CD14-positive monocyte (primary cell): Measurements from ENCODE around the gene BRIX1. TPM values are rescaled to one million over a fixed set of nuclear protein-coding genes. Genes with fewer than 3 reads are reported as not detected.

Source experiments
- DNase-seq, 3 donors: peaks; one replicate each; pipeline ENCODE4 v3.0.0-alpha.2; 2011 to 2022
- H2AFZ ChIP-seq: 2 replicates; pipeline ENCODE4 v1.6.0; 2012; ENCODE audit warnings: mild to moderate bottlenecking, low read depth, low read length, inconsistent platforms; ENCODE audit not compliant: insufficient read depth, poor library complexity, severe bottlenecking
- H3K27ac ChIP-seq, 2 donors: 1 replicate in 1 of 2; 2 replicates in 1 of 2; pipeline ENCODE4 v1.5.1; 2012 to 2013; ENCODE audit warnings: low read length in 2 of 2, control low read depth in 1 of 2, inconsistent platforms in 1 of 2, low read depth in 1 of 2, mild to moderate bottlenecking in 1 of 2
- H3K27me3 ChIP-seq, 2 donors: one replicate each; pipeline versions ENCODE4 v1.6.0 to v1.6.1; 2011 to 2013; ENCODE audit warnings: low read length in 2 of 2; ENCODE audit not compliant: control insufficient read depth in 2 of 2, insufficient read depth in 2 of 2
- H3K36me3 ChIP-seq, 2 donors: replicated peaks in 1 of 2; 1 replicate in 1 of 2; 2 replicates in 1 of 2; pipeline versions ENCODE4 v1.5.1 to v1.6.1; 2012 to 2013; ENCODE audit warnings: low read length in 2 of 2, control low read depth in 1 of 2, inconsistent platforms in 1 of 2, mild to moderate bottlenecking in 1 of 2; ENCODE audit not compliant: insufficient read depth in 2 of 2, control insufficient read depth in 1 of 2
- H3K4me1 ChIP-seq, 2 donors: 1 replicate in 1 of 2; 2 replicates in 1 of 2; pipeline versions ENCODE4 v1.5.1 to v1.6.1; 2012 to 2013; ENCODE audit warnings: low read length in 2 of 2, control low read depth in 1 of 2, inconsistent platforms in 1 of 2, mild to moderate bottlenecking in 1 of 2, moderate library complexity in 1 of 2; ENCODE audit not compliant: insufficient read depth in 2 of 2, control insufficient read depth in 1 of 2
- H3K4me2 ChIP-seq: replicated peaks from 2 replicates; pipeline ENCODE3; 2012; ENCODE audit warnings: low read length, moderate library complexity, mild to moderate bottlenecking; ENCODE audit not compliant: poor library complexity, severe bottlenecking; ENCODE audit errors: extremely low read depth
- H3K4me3 ChIP-seq, 3 experiments: fragments of 200-600 bp in 1 of 3; sonication (generic) in 1 of 3; replicated peaks in 1 of 3; 1 replicate in 2 of 3; 2 replicates in 1 of 3; pipeline ENCODE4 v1.5.1; 2011 to 2013; ENCODE audit warnings: low read length in 3 of 3, mild to moderate bottlenecking in 3 of 3, control low read depth in 2 of 3, low read depth in 2 of 3, inconsistent platforms in 1 of 3, moderate library complexity in 1 of 3
- H3K79me2 ChIP-seq: 2 replicates; pipeline ENCODE4 v1.6.0; 2012; ENCODE audit warnings: mild to moderate bottlenecking, control low read depth, inconsistent platforms, low read length, moderate library complexity; ENCODE audit not compliant: insufficient read depth
- H3K9ac ChIP-seq: 2 replicates; pipeline ENCODE4 v1.6.0; 2017; ENCODE audit warnings: low read length, mild to moderate bottlenecking; ENCODE audit not compliant: insufficient read depth, poor library complexity, severe bottlenecking
- H3K9me3 ChIP-seq, 2 donors: replicated peaks in 1 of 2; 1 replicate in 1 of 2; 2 replicates in 1 of 2; pipeline versions ENCODE4 v1.5.1 to v1.6.1; 2012 to 2013; ENCODE audit warnings: low read length in 2 of 2, control low read depth in 1 of 2; ENCODE audit not compliant: control insufficient read depth in 1 of 2, insufficient read depth in 1 of 2
- H4K20me1 ChIP-seq: 2 replicates; pipeline ENCODE4 v1.6.0; 2012; ENCODE audit warnings: mild to moderate bottlenecking, low read length, control low read depth, moderate library complexity; ENCODE audit not compliant: insufficient read depth
- H3K27ac Mint-ChIP-seq, 7 donors: one replicate each; pipeline ENCODE4 v1.8.0; 2020; ENCODE audit warnings: mild to moderate bottlenecking in 7 of 7, mixed read lengths in 7 of 7, moderate library complexity in 6 of 7, inconsistent platforms in 2 of 7
- H3K27me3 Mint-ChIP-seq, 3 donors: one replicate each; pipeline ENCODE4 v1.8.0; 2021 to 2022; ENCODE audit warnings: low read depth in 3 of 3, mild to moderate bottlenecking in 3 of 3, mixed read lengths in 3 of 3, moderate library complexity in 3 of 3, inconsistent platforms in 1 of 3
- H3K36me3 Mint-ChIP-seq, 2 donors: one replicate each; pipeline ENCODE4 v1.8.0; 2020; ENCODE audit warnings: mixed read lengths in 2 of 2, inconsistent platforms in 1 of 2, mild to moderate bottlenecking in 1 of 2
- H3K4me1 Mint-ChIP-seq: one replicate; pipeline ENCODE4 v1.8.0; 2020; ENCODE audit warnings: mild to moderate bottlenecking, mixed read lengths
- H3K4me3 Mint-ChIP-seq, 2 donors: one replicate each; pipeline ENCODE4 v1.8.0; 2020; ENCODE audit warnings: mild to moderate bottlenecking in 2 of 2, mixed read lengths in 2 of 2, moderate library complexity in 1 of 2
- H3K9me3 Mint-ChIP-seq, 7 donors: one replicate each; pipeline ENCODE4 v1.8.0; 2020 to 2022; ENCODE audit warnings: mixed read lengths in 7 of 7, mild to moderate bottlenecking in 6 of 7, moderate library complexity in 6 of 7, inconsistent platforms in 2 of 7
- WGBS: methylation state at CpG from one replicate; pipeline ENCODE4 v1.1.5; 2013; ENCODE audit warnings: missing lambda C conversion rate; ENCODE audit not compliant: insufficient coverage; 5-methylcytosine and 5-hydroxymethylcytosine counted together
- intact Hi-C, 2 donors: fragments of 100-400 bp; cut with micrococcal nuclease; formaldehyde crosslinking; loops; one replicate each; pipeline versions ENCODE4 v1.15.0 to v1.15.1; 2023
- polyA plus RNA-seq, 3 donors: library from polyadenylated mRNA; depleted of rRNA in 1 of 3; unstranded in 2 of 3; stranded (reverse) in 1 of 3; fragments of 300-500 nt in 2 of 3; fragments of >200 nt in 1 of 3; fragmentation: Illumina TruSeq in 2 of 3; gene quantifications; 1 replicate in 2 of 3; 2 replicates in 1 of 3; pipeline ENCODE4 v1.2.3, GENCODE V29; 2012 to 2021
- TF ChIP-seq, protein P1 (sequence below): fragments of 200-600 bp; IDR thresholded peaks from one replicate; pipeline ENCODE4 v1.8.0; 2022; ENCODE audit warnings: antibody characterized with exemption, mild to moderate bottlenecking

Gene BRIX1
- polyA plus RNA-seq, 3 donors = 3.3 to 13.5 (median 12.5) TPM

DNA sequence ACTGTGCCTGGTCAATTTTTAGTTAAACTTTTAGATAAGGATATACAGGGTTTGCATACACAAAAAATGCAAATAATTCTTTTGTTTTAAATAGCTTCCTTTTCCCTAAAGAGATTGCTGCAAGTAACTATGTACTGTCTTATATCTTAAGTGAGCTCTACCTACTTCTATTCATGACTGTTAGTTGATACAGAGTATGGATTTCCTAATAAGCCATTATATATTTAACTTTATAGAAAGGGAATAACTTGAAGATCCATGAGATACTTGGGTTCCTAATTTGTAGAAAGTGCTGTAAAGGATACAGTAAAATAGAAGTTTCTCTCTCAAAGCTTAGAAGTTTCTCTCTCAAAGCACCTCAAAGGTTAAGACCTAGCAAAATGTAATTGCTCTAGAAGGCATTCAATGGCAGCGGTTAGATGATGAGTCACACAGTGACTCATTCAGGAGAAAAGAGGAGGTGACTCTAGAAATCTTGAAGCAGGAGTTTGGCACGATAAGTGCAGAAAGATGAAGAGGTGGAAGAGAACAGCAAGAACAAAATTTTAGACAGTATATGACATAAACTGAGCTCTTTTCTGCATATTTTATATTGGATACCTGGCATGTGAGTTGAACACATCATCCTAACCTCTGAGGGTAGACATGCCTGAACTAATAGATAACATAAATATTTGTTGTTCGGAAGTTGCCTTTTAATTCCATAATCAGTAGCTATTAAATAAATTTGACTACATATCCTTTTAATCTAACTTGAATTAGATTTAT lies 8.4 kb downstream of the BRIX1 start:
- Mint-ChIP-seq H3K4me1 (peaks cover 4% of the 10 kb centered on the region), H3K36me3 (peaks cover 48 to 59% of the 10 kb centered on the region in 2 donors), H3K4me3 (no peak overlapping the region), H3K27ac (peak overlapping the region in 1 of 7 donors; percentile 65), H3K9me3 (no peaks in the 10 kb centered on the region), H3K27me3 (no peaks in the 10 kb centered on the region)
- Histone ChIP-seq H3K27ac (peak overlapping the region in 1 of 2 donors; percentile 3), H4K20me1 (no peaks in the 10 kb centered on the region), H3K9me3 (no peaks in the 10 kb centered on the region), H3K36me3 (peaks cover 63 to 70% of the 10 kb centered on the region in 2 donors), H3K4me3 (no peak overlapping the region), H3K79me2 (peaks cover 6% of the 10 kb centered on the region), H2AFZ (no peak overlapping the region), H3K9ac (no peak overlapping the region), H3K27me3 (no peaks in the 10 kb centered on the region), H3K4me1 (peaks cover 6% of the 10 kb centered on the region in 2 donors), H3K4me2 (no peak overlapping the region)
- WGBS = 27% methylated on average over 2 of the region's 3 CpGs
- DNase-seq = peak in 2 of 3 donors; percentile 37 to 61
- TF ChIP-seq, protein P1, sequence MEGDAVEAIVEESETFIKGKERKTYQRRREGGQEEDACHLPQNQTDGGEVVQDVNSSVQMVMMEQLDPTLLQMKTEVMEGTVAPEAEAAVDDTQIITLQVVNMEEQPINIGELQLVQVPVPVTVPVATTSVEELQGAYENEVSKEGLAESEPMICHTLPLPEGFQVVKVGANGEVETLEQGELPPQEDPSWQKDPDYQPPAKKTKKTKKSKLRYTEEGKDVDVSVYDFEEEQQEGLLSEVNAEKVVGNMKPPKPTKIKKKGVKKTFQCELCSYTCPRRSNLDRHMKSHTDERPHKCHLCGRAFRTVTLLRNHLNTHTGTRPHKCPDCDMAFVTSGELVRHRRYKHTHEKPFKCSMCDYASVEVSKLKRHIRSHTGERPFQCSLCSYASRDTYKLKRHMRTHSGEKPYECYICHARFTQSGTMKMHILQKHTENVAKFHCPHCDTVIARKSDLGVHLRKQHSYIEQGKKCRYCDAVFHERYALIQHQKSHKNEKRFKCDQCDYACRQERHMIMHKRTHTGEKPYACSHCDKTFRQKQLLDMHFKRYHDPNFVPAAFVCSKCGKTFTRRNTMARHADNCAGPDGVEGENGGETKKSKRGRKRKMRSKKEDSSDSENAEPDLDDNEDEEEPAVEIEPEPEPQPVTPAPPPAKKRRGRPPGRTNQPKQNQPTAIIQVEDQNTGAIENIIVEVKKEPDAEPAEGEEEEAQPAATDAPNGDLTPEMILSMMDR = no peak
- intact Hi-C loops = loop anchor here in 1 of 2 donors (10.0 kb wide), 1 partner anchor 1479 kb away; the partner anchor contains the start of gene TARS1

GRCh38 chr5:34924462-34924765 lies 8.9 kb downstream of the BRIX1 start:
- peaks cover 48 to 55% of the 10 kb centered on the region in 2 donors for H3K36me3 Mint-ChIP-seq
- TF ChIP-seq, protein P1 = no peak
- intact Hi-C loops = loop anchor here in 1 of 2 donors (10.0 kb wide), 1 partner anchor 1480 kb away; the partner anchor contains the start of gene TARS1
- H4K20me1 ChIP-seq = no peaks in the 10 kb centered on the region
- peaks cover 59 to 70% of the 10 kb centered on the region in 2 donors for H3K36me3 ChIP-seq
- no peak overlapping the region for H3K27ac Mint-ChIP-seq
- H2AFZ ChIP-seq = no peak overlapping the region
- H3K27me3 Mint-ChIP-seq = no peaks in the 10 kb centered on the region
- H3K4me2 ChIP-seq = no peak overlapping the region
- no peaks in the 10 kb centered on the region for H3K9me3 Mint-ChIP-seq
- H3K4me3 Mint-ChIP-seq = no peak overlapping the region
- peaks cover 6% of the 10 kb centered on the region for H3K4me1 Mint-ChIP-seq
- H3K27ac ChIP-seq = no peak overlapping the region
- no peaks in the 10 kb centered on the region for H3K27me3 ChIP-seq
- no peaks in the 10 kb centered on the region for H3K9me3 ChIP-seq
- H3K4me3 ChIP-seq = no peak overlapping the region
- no peak for DNase-seq
- peaks cover 8% of the 10 kb centered on the region in 2 donors for H3K4me1 ChIP-seq
- H3K9ac ChIP-seq = no peak overlapping the region
- peaks cover under 1% of the 10 kb centered on the region for H3K79me2 ChIP-seq
